ENCODE data around the gene ACTL10. TPM values are rescaled to one million over a fixed set of nuclear protein-coding genes. Genes with fewer than 3 reads are reported as not detected.

The ACTL10 gene
- total RNA-seq, 1 experiment from 2014 or later = 1.3 TPM

GRCh38 chr20:33666293-33667244, at the start of gene ACTL10 (continued):
- TF ChIP-seq FOXP4 (CRISPR knock-in tag; IDR thresholded peaks at IDR 0.05) (no peak), ESRRA (CRISPR knock-in tag; IDR thresholded peaks at IDR 0.05; ENCODE audit: borderline replicate concordance) (0 out of 2 replicates have a peak, but pooled peaks have one; percentile 19), SOX15 (CRISPR knock-in tag; IDR thresholded peaks at IDR 0.05) (no peak), AR (CRISPR knock-in tag; IDR thresholded peaks at IDR 0.05) (no peak), ATF1 (CRISPR knock-in tag; IDR thresholded peaks at IDR 0.05) (no peak), IRF1 (CRISPR knock-in tag; IDR thresholded peaks at IDR 0.05) (0 out of 2 replicates have a peak, but pooled peaks have one; percentile 15), MAX (CRISPR knock-in tag; IDR thresholded peaks at IDR 0.05) (peak; percentile 64; the same call in 1 of the 2 replicates), GTF2I (CRISPR knock-in tag; conservative IDR thresholded peaks at IDR 0.05) (no peak), ZNF219 (CRISPR knock-in tag; IDR thresholded peaks at IDR 0.05; ENCODE audit: borderline replicate concordance) (no peak), MXD4 (CRISPR knock-in tag; IDR thresholded peaks at IDR 0.05; ENCODE audit: borderline replicate concordance) (no peak), TCF7 (CRISPR knock-in tag; IDR thresholded peaks at IDR 0.05; ENCODE audit: low read depth) (no peak), ZNF317 (CRISPR knock-in tag; IDR thresholded peaks at IDR 0.05; ENCODE audit: borderline replicate concordance, low read depth) (no peak), HMGA2 (CRISPR knock-in tag; IDR thresholded peaks at IDR 0.05) (no peak), IRF2 (CRISPR knock-in tag; IDR thresholded peaks at IDR 0.05; ENCODE audit: borderline replicate concordance, low read depth) (no peak), CBFB (CRISPR knock-in tag; IDR thresholded peaks at IDR 0.05; ENCODE audit: low read depth) (no peak), ZSCAN18 (CRISPR knock-in tag; IDR thresholded peaks at IDR 0.05) (no peak), GRHL2 (CRISPR knock-in tag; IDR thresholded peaks at IDR 0.05; ENCODE audit: insufficient replicate concordance, severe bottlenecking) (no peak), ZBTB43 (CRISPR knock-in tag; IDR thresholded peaks at IDR 0.05) (0 out of 2 replicates have a peak, but pooled peaks have one; percentile 57), ZNF532 (CRISPR knock-in tag; IDR thresholded peaks at IDR 0.05; ENCODE audit: borderline replicate concordance) (no peak), ATF2 (CRISPR knock-in tag; IDR thresholded peaks at IDR 0.05; ENCODE audit: borderline replicate concordance, low read depth) (0 out of 2 replicates have a peak, but pooled peaks have one; percentile 16), SMAD3 (CRISPR knock-in tag; IDR thresholded peaks at IDR 0.05; ENCODE audit: borderline replicate concordance) (no peak), ATF3 (CRISPR knock-in tag; conservative IDR thresholded peaks at IDR 0.05) (no peak)

Data from WTC11 (cell line).